ENCODE measurements around the gene PADI2.

PADI2 gene

GRCh38 chr1:17053685-17054410, 65.4 kb downstream of the PADI2 start, which contains the start of gene SDHB:
TSS of gene SDHB (minus strand) at chr1:17054032. CDS start at chr1:17054019, 13 bp downstream.
- Histone ChIP-seq H3K4me3 (ENCODE audit: low read length) (peak within 1 kb of the TSS; percentile 94), H3K9me2 (replicated peaks; ENCODE audit: control insufficient read depth, low read length) (no peaks in the 10 kb centered on the region)

GRCh38 chr1:17053086-17053684, 66.1 kb downstream of the PADI2 start:
- H3F3A ChIP-seq (ENCODE audit: control insufficient read depth, insufficient read depth) = no peaks in the 10 kb centered on the region; the same call in 1 of the 2 replicates
- H3K9me2 ChIP-seq (replicated peaks; ENCODE audit: control insufficient read depth, low read length) = no peaks in the 10 kb centered on the region
- H3K4me3 ChIP-seq (ENCODE audit: low read length) = peak overlapping the region; percentile 94
- peaks cover 30% of the 10 kb centered on the region for H3K36me3 ChIP-seq (ENCODE audit: control insufficient read depth, low read length)
- H3K4me2 ChIP-seq (ENCODE audit: low read length) = peak overlapping the region; percentile 68
- H3K9me3 ChIP-seq (ENCODE audit: control insufficient read depth, insufficient read depth, low read length) = no peaks in the 10 kb centered on the region
- peaks cover 12% of the 10 kb centered on the region for H3K4me1 ChIP-seq (ENCODE audit: control insufficient read depth, low read length)
- TF ChIP-seq EZH2phosphoT487 (IDR thresholded peaks at IDR 0.05; ENCODE audit: borderline replicate concordance, low read length) (no peak), CTCF (IDR thresholded peaks at IDR 0.05; ENCODE audit: low read depth, low read length, poor library complexity, severe bottlenecking) (no peak)
- peaks cover 6% of the 10 kb centered on the region; the same call in 1 of the 2 replicates for H4K20me1 ChIP-seq (ENCODE audit: control insufficient read depth, insufficient read depth, low read depth, low read length)
- H3K79me2 ChIP-seq (ENCODE audit: control insufficient read depth, low read length) = peaks cover 52% of the 10 kb centered on the region
- no peaks in the 10 kb centered on the region for H3K27me3 ChIP-seq (ENCODE audit: control insufficient read depth, low read length)
- peak overlapping the region; percentile 17; the same call in 1 of the 2 replicates for H3K27ac ChIP-seq (ENCODE audit: low read depth, low read length)

More at GRCh38 chr1:17053685-17054410, 65.4 kb downstream of the PADI2 start, which contains the start of gene SDHB:
- peak within 1 kb of the TSS; percentile 68 for H3K4me2 ChIP-seq (ENCODE audit: low read length)
- no peaks in the 10 kb centered on the region; the same call in 1 of the 2 replicates for H3F3A ChIP-seq (ENCODE audit: control insufficient read depth, insufficient read depth)
- H4K20me1 ChIP-seq (ENCODE audit: control insufficient read depth, insufficient read depth, low read depth, low read length) = peaks cover 6% of the 10 kb centered on the region; the same call in 1 of the 2 replicates
- H3K79me2 ChIP-seq (ENCODE audit: control insufficient read depth, low read length) = peaks cover 50% of the 10 kb centered on the region
- H3K4me1 ChIP-seq (ENCODE audit: control insufficient read depth, low read length) = peaks cover 12% of the 10 kb centered on the region
- H3K27me3 ChIP-seq (ENCODE audit: control insufficient read depth, low read length) = no peaks in the 10 kb centered on the region; the same call in 1 of the 2 replicates
- peak within 1 kb of the TSS; percentile 17; the same call in 1 of the 2 replicates for H3K27ac ChIP-seq (ENCODE audit: low read depth, low read length)
- no peaks in the 10 kb centered on the region for H3K9me3 ChIP-seq (ENCODE audit: control insufficient read depth, insufficient read depth, low read length)
- TF ChIP-seq EZH2phosphoT487 (IDR thresholded peaks at IDR 0.05; ENCODE audit: borderline replicate concordance, low read length) (no peak), CTCF (IDR thresholded peaks at IDR 0.05; ENCODE audit: low read depth, low read length, poor library complexity, severe bottlenecking) (no peak)
- peaks cover 30% of the 10 kb centered on the region for H3K36me3 ChIP-seq (ENCODE audit: control insufficient read depth, low read length)

GRCh38 chr1:17052641-17053040, 66.6 kb downstream of the PADI2 start:
- Histone ChIP-seq H3K27me3 (ENCODE audit: control insufficient read depth, low read length) (no peaks in the 10 kb centered on the region), H3K9me3 (ENCODE audit: control insufficient read depth, insufficient read depth, low read length) (no peaks in the 10 kb centered on the region), H3K4me3 (ENCODE audit: low read length) (peak overlapping the region; percentile 94), H4K20me1 (ENCODE audit: control insufficient read depth, insufficient read depth, low read depth, low read length) (peaks cover 6% of the 10 kb centered on the region; the same call in 1 of the 2 replicates), H3K27ac (ENCODE audit: low read depth, low read length) (no peak overlapping the region), H3K4me1 (ENCODE audit: control insufficient read depth, low read length) (peaks cover 12% of the 10 kb centered on the region), H3F3A (ENCODE audit: control insufficient read depth, insufficient read depth) (no peaks in the 10 kb centered on the region; the same call in 1 of the 2 replicates), H3K9me2 (replicated peaks; ENCODE audit: control insufficient read depth, low read length) (no peaks in the 10 kb centered on the region), H3K79me2 (ENCODE audit: control insufficient read depth, low read length) (peaks cover 58% of the 10 kb centered on the region), H3K36me3 (ENCODE audit: control insufficient read depth, low read length) (peaks cover 30% of the 10 kb centered on the region), H3K4me2 (ENCODE audit: low read length) (peak overlapping the region; percentile 68)
- no peak for TF ChIP-seq EZH2phosphoT487 (IDR thresholded peaks at IDR 0.05; ENCODE audit: borderline replicate concordance, low read length)
- no peak for TF ChIP-seq CTCF (IDR thresholded peaks at IDR 0.05; ENCODE audit: low read depth, low read length, poor library complexity, severe bottlenecking)
